Skeletal muscle tissue (tissue), 4 donors: ENCODE data around the gene ABHD17A. TPM values are rescaled to one million over a fixed set of nuclear protein-coding genes. Genes with fewer than 3 reads are reported as not detected.
"Not testable (repeated sequence)": the region's sequence is repeated elsewhere in the genome, so short reads cannot be mapped to it uniquely, and the experiment has no call there.

ENCODE experiments used
- H3K27ac ChIP-seq: one replicate; pipeline ENCODE4 v1.7.0; 2013; ENCODE audit warnings: mild to moderate bottlenecking, low read depth, low read length, inconsistent platforms
- H3K27me3 ChIP-seq, 3 donors: one replicate each; pipeline ENCODE4 v1.7.0; 2013; ENCODE audit warnings: low read length in 3 of 3; ENCODE audit not compliant: control insufficient read depth in 3 of 3, insufficient read depth in 3 of 3
- H3K36me3 ChIP-seq, 3 donors: one replicate each; pipeline ENCODE4 v1.7.0; 2013; ENCODE audit warnings: low read length in 3 of 3; ENCODE audit not compliant: control insufficient read depth in 3 of 3, insufficient read depth in 3 of 3
- H3K4me1 ChIP-seq, 3 donors: one replicate each; pipeline ENCODE4 v1.7.0; 2013; ENCODE audit warnings: low read length in 3 of 3, mild to moderate bottlenecking in 3 of 3; ENCODE audit not compliant: control insufficient read depth in 3 of 3, insufficient read depth in 3 of 3
- H3K4me3 ChIP-seq, 3 donors: one replicate each; pipeline ENCODE4 v1.7.0; 2013; ENCODE audit warnings: low read length in 3 of 3
- H3K9ac ChIP-seq, 3 donors: one replicate each; pipeline ENCODE4 v1.7.0; 2013; ENCODE audit warnings: low read length in 3 of 3, mild to moderate bottlenecking in 3 of 3, moderate library complexity in 2 of 3, low read depth in 1 of 3
- H3K9me3 ChIP-seq, 3 donors: one replicate each; pipeline ENCODE4 v1.7.0; 2013; ENCODE audit warnings: low read length in 3 of 3; ENCODE audit not compliant: control insufficient read depth in 3 of 3
- total RNA-seq: library from RNA; depleted of rRNA; stranded (reverse); fragments of >200 nt; gene quantifications from one replicate; pipeline ENCODE4 v1.2.3, GENCODE V29; 2014
- donor health status: Osteomylitis.

Gene ABHD17A
- total RNA-seq, 1 donor from 2014 or later = 52.7 TPM

DNA sequence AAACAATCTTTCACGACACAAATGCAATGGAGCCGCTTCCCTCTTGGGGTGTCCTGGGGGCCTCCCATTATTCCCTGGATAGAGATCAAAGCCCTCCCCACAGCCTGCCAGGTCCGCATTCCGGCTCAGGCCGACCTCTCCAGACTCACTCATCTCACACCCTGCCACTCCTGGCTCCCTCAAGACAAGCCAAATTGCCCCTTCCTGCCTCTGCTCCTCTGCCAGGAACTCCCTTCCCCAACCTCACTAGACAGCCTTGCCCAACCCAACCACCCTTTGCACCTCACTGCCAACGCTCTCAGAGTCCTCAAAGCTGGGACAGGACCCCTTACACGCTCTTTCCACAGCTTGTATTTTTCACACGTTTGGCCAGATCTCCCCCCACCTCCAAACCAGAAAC lies 1.5 kb downstream of the ABHD17A start:
- Histone ChIP-seq H3K4me3 (peak overlapping the region; percentile 88 to 94 (median 89)), H3K9me3 (no peaks in the 10 kb centered on the region), H3K9ac (peak overlapping the region; percentile 88 to 90 (median 90)), H3K36me3 (peaks cover 0 to 4% (median 2%) of the 10 kb centered on the region in 3 donors), H3K27me3 (no peaks in the 10 kb centered on the region), H3K27ac (peak overlapping the region; percentile 69), H3K4me1 (peaks cover 28 to 42% (median 28%) of the 10 kb centered on the region in 3 donors)

DNA sequence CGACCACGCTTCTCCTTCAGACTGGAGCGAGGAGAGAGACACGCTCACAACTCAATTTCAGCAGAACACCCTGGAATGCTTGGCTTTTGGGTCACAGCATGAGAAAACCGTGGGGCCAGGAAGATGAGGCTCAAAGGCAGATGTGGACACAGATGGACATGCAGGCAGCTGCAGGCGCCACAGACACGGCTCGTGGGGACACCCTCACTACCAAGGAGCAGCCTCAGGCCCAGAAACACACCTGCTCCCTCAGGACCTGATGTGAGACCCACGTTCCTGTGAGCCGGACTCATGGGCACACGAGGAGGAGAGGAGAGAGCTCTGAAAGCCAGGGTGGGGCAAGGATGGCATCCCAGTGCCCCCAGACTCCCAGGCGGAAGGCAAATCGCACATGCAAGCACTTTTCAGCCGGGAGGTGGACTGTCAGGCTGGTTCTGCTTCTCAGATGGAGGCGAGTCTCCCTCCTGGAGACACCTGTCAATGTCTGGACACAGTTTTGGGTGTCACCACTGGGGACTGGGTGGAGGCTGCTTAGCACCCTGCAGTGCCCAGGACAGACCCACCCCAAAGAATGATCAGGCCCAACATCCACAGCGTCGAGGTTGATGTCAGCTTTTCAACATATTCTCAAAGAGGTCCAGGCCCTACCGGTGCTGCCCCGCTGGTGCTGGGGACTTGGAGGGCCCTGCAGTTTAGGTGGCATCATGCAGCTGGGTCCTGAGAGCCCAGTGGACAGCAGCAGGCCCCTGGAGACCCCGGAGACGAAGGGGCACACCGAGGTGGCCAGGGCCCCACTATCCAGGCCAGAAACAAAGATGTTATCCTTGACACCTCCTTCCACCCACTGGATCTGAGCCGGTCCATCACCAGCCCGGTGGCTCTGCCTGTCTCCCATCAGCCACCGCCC lies 2.3 kb downstream of the ABHD17A start:
- Histone ChIP-seq H3K27me3 (no peaks in the 10 kb centered on the region), H3K4me3 (peak overlapping the region; percentile 88 to 94 (median 89)), H3K4me1 (peaks cover 28 to 42% (median 28%) of the 10 kb centered on the region in 3 donors), H3K9me3 (no peaks in the 10 kb centered on the region), H3K9ac (peak overlapping the region; percentile 13 to 90 (median 90)), H3K27ac (peak overlapping the region; percentile 69), H3K36me3 (peaks cover 0 to 4% (median 2%) of the 10 kb centered on the region in 3 donors)

DNA sequence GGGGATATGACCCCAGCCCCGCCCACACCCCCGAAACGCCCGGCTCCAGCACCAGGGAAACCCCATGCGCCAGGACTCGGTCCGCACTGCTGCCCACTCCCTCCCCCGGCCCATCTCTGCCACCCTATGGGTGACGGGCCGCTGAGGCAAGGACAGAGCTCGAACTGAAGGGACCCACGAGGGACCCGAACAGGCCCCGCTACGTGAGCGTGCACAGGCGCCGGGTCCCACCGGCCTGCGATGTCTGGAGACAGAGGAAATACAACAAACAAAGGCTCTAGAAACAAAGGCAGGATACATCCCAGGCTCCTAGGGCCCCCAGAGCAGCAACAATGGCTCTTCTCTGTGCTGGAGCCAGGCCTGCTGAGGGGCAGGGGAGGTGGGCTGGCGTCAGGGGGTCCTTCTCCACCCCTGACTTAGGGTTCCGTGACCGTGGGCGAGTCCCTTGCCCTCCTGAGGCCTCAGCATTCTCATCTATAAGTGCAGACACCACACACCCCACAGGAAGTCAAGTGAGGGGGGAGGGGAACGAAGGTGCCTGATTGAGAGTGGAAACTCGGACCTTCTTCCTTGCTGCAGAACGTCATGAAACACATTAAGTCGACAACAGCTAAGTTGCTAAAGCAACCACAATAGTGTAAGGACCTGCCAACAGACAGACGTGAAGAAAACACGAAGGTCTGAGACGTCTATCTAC lies 3.1 kb downstream of the ABHD17A start:
- H3K36me3 ChIP-seq = peaks cover 0 to 4% (median 2%) of the 10 kb centered on the region in 3 donors
- peak overlapping the region in 2 of 3 donors; percentile 56 to 89 for H3K4me3 ChIP-seq
- no peaks in the 10 kb centered on the region for H3K27me3 ChIP-seq
- peaks cover 28 to 42% (median 28%) of the 10 kb centered on the region in 3 donors for H3K4me1 ChIP-seq
- peak overlapping the region in 1 of 3 donors; percentile 90 for H3K9ac ChIP-seq
- H3K27ac ChIP-seq = peak overlapping the region; percentile 69
- no peaks in the 10 kb centered on the region for H3K9me3 ChIP-seq

DNA sequence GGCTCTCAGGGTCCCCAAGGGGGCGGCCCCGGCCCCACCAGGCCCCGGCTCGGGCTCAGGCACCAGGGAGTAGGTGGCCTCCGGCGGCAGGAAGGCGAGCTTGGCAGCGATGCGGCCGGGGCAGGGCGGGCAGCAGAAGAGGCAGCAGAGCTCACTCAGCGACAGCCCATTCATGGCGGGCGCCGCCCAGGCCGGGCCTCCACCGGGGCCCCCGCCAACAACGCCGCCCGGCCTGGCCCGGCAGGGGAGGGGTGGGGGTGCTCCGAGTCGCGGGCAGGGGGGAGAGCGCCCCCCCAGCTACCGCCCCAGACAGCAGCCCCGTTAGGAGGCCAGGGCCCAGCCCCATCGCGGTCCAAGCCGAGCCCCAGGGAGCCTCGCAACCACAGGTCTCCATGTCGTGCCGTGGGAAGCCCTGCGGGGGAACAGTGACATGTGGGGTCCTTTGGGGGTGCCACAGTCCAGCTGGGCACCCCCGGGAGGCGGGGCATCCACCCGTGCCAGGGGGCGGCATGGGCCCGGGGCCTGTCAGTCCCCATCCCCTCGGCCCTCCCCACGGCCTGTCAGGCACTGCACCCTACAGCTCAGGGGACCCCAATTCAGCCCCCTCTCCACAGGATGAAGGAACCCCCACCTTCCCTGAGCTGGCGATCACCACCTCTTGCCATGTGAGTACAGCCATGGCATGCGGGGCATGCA lies 3.8 kb downstream of the ABHD17A start:
- H3K27me3 ChIP-seq, H3K36me3 ChIP-seq, H3K4me3 ChIP-seq, H3K9me3 ChIP-seq: not testable (repeated sequence)
- Histone ChIP-seq H3K27ac (peak overlapping the region; percentile 69), H3K9ac (peak overlapping the region in 1 of 3 donors; percentile 16), H3K4me1 (peaks cover 29 to 44% (median 30%) of the 10 kb centered on the region in 3 donors)

DNA sequence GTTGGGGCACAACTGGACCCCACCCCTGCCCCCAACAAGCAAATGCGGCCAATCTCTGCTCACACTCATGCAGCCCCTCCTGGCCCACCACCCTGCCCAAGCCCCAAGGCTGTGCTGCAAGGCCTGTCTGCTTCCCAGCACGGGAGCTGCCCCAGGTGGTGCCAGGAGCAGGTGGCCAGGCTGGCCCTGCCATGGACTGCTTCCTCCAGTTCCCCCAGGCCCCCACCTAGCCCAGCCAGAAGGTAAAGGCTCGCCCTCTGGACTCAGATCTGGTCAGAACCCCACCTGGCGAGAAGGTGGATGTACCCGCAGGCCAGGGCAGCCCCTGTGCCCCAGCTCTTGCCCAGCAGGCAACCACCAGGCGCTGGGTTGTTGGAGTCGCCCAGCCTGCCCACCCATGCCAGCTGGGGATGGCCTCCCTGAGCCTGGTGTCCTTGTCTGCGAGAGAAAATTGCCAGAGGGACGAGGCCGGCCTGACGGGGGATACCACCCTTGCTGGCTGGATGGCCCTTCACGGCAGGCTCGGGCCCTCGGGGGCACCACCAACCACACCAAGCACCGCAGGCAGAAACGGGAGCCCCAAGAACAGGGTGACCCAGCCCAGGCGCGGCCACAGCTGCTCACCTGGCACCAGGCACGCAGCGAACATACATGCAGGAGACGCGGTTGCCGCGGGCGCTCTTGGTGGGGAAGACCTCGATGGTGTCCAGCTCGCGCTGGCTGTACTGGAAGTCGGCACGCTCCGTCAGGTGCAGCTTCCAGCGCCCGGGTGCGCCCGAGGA lies 4.5 kb downstream of the ABHD17A start:
- Histone ChIP-seq H3K4me1 (peaks cover 33 to 49% (median 35%) of the 10 kb centered on the region in 3 donors), H3K27ac (no peak overlapping the region), H3K4me3 (no peak overlapping the region), H3K36me3 (peaks cover 0 to 4% (median 2%) of the 10 kb centered on the region in 3 donors), H3K9me3 (no peaks in the 10 kb centered on the region), H3K9ac (peak overlapping the region in 1 of 3 donors; percentile 57), H3K27me3 (no peaks in the 10 kb centered on the region)

DNA sequence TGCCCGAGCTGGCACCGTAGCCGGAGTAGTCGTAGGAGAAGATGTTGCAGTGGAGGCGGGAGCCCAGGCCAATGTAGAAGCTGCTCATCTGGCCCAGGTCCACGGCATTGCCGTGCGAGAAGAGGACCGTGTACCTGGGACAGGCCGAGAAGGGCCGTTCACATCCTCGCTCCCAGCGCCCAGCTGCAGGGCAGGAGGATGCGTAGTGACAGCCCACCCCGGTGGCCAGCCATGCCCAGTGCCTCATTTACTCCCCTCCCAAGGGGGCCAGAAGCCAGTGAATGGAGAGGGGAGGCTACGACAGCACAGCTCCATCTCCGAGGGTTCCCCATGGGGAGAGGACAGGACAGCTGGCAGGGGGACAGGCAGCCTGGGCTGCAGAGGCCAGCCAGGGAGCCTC lies 5.3 kb downstream of the ABHD17A start:
- peaks cover 37 to 51% (median 39%) of the 10 kb centered on the region in 3 donors for H3K4me1 ChIP-seq
- not testable (repeated sequence) for H3K27me3 ChIP-seq, H3K9ac ChIP-seq, H3K9me3 ChIP-seq, H3K27ac ChIP-seq, H3K4me3 ChIP-seq, H3K36me3 ChIP-seq

DNA sequence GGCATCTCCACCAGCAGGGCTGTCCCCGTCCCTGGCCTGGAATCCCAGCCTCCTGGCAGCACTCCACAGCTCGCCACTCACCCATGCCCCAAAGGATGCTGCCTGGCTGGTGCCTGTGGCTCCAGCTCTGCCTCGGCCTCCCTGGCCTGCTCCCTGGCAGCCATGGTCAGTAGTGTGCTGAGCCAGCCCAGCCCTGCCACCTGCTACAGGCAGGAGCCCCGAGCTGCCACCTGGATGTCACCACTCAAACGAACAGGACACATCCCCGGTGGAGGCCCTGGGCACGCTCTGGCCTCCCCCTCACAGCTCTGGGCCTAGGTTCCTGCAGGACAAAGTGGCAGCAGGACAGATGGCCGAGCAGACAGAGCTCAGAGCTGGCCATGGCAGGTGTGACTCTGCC lies 6.7 kb downstream of the ABHD17A start:
- H3K27ac ChIP-seq, H3K9ac ChIP-seq: not testable (repeated sequence)
- H3K4me1 ChIP-seq = peaks cover 36 to 47% (median 41%) of the 10 kb centered on the region in 3 donors

DNA sequence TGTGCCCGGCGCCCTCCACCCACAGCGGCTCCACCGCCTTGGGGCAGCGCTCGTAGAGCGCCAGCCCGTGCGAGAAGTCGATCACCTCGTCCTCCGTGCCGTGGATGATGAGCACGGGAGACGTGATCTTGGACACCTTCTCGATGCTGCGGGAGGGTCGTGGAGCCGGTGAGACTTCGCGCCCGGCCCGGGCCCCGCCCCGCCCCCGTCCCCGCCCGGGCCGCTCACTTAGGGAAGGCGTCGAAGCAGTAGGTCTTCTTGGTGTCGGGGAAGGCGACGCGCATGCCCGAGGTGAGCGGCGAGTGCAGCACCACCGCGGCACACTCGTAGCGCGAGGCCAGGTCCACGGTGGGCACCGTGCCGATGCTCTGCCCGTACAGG lies 8.0 kb downstream of the ABHD17A start:
- H3K9me3 ChIP-seq, H3K27me3 ChIP-seq, H3K4me3 ChIP-seq, H3K9ac ChIP-seq, H3K36me3 ChIP-seq, H3K27ac ChIP-seq: not testable (repeated sequence)
- peaks cover 35 to 47% (median 36%) of the 10 kb centered on the region in 3 donors for H3K4me1 ChIP-seq

More for the DNA sequence above, 6.7 kb downstream of the ABHD17A start:
- not testable (repeated sequence) for H3K36me3 ChIP-seq, H3K27me3 ChIP-seq, H3K4me3 ChIP-seq, H3K9me3 ChIP-seq
